WTC11 (cell line): ENCODE data around the gene SMKR1. TPM values are rescaled to one million over a fixed set of nuclear protein-coding genes. Genes with fewer than 3 reads are reported as not detected.

ENCODE experiments used
- ATAC-seq: fragments of 200-7000 bp; cut with Tn5 transposase; 2 replicates; pipeline ENCODE4 v1.10.0; 2021; ENCODE audit warnings: mild to moderate bottlenecking, moderate library complexity
- CTCF ChIA-PET: fragments of 300-600 bp; sonication (Branson Sonifier 250); formaldehyde crosslinking; loops from one replicate; lab custom pipeline; 2021; ENCODE audit warnings: antibody characterized with exemption; lab: Charles Lee
- POLR2A ChIA-PET: fragments of 350-600 bp; sonication (Branson Sonifier 250); formaldehyde crosslinking; loops from one replicate; lab custom pipeline; 2021; ENCODE audit warnings: antibody characterized with exemption; lab: Charles Lee
- DNase-seq: peaks from one replicate; pipeline ENCODE4 v3.0.0; 2021; ENCODE audit warnings: low spot score
- H3K27ac Mint-ChIP-seq: 2 replicates; pipeline ENCODE4 v1.8.0; 2021; ENCODE audit warnings: mixed read lengths
- H3K27me3 Mint-ChIP-seq: 2 replicates; pipeline ENCODE4 v1.8.0; 2021; ENCODE audit warnings: low read depth, mild to moderate bottlenecking, moderate library complexity, mixed read lengths
- H3K36me3 Mint-ChIP-seq: 2 replicates; pipeline ENCODE4 v1.8.0; 2021; ENCODE audit warnings: mixed read lengths
- H3K4me1 Mint-ChIP-seq: 2 replicates; pipeline ENCODE4 v1.8.0; 2022; ENCODE audit warnings: mixed read lengths
- H3K4me3 Mint-ChIP-seq: 2 replicates; pipeline ENCODE4 v1.8.0; 2021; ENCODE audit warnings: mild to moderate bottlenecking, moderate library complexity, mixed read lengths
- H3K9me3 Mint-ChIP-seq: 2 replicates; pipeline ENCODE4 v1.8.0; 2021; ENCODE audit warnings: mixed read lengths
- ARID4B ChIP-seq: sonication (generic); formaldehyde crosslinking; IDR thresholded peaks from 2 replicates; pipeline ENCODE4 v1.8.0; 2023; ENCODE audit warnings: missing genetic modification reagents, mild to moderate bottlenecking, borderline replicate concordance
- CBFB ChIP-seq: sonication (generic); formaldehyde crosslinking; IDR thresholded peaks from 2 replicates; pipeline ENCODE4 v1.8.1; 2022; ENCODE audit warnings: mild to moderate bottlenecking, low read depth, missing genetic modification reagents
- CTCF ChIP-seq: fragments of 200-600 bp; IDR thresholded peaks from 2 replicates; pipeline ENCODE4 v1.8.0; 2022; ENCODE audit warnings: antibody characterized with exemption
- E2F4 ChIP-seq: sonication (generic); formaldehyde crosslinking; IDR thresholded peaks from 2 replicates; pipeline ENCODE4 v1.8.1; 2022; ENCODE audit warnings: low read depth, mild to moderate bottlenecking, moderate library complexity, missing genetic modification reagents, borderline replicate concordance
- ESRRA ChIP-seq: sonication (generic); formaldehyde crosslinking; IDR thresholded peaks from 2 replicates; pipeline ENCODE4 v1.8.1; 2022; ENCODE audit warnings: mild to moderate bottlenecking, missing genetic modification reagents, borderline replicate concordance
- FOXP4 ChIP-seq: sonication (generic); formaldehyde crosslinking; IDR thresholded peaks from 2 replicates; pipeline ENCODE4 v1.8.0; 2022; ENCODE audit warnings: mild to moderate bottlenecking, missing genetic modification reagents
- GTF2I ChIP-seq: fragments of 250-450 bp; sonication (Bioruptor Pico); conservative IDR thresholded peaks from 2 replicates; pipeline ENCODE4 v1.4.0; 2021; ENCODE audit warnings: mild to moderate bottlenecking
- IRF1 ChIP-seq: sonication (generic); formaldehyde crosslinking; IDR thresholded peaks from 2 replicates; pipeline ENCODE4 v1.8.0; 2023; ENCODE audit warnings: missing genetic modification reagents
- JUN ChIP-seq: sonication (generic); formaldehyde crosslinking; IDR thresholded peaks from 2 replicates; pipeline ENCODE4 v1.8.0; 2023; ENCODE audit warnings: mild to moderate bottlenecking, missing genetic modification reagents
- KAT7 ChIP-seq: sonication (generic); formaldehyde crosslinking; IDR thresholded peaks from 2 replicates; pipeline ENCODE4 v1.8.1; 2023; ENCODE audit warnings: missing genetic modification reagents, mild to moderate bottlenecking, borderline replicate concordance
- MXD4 ChIP-seq: fragments of 250-450 bp; sonication (Bioruptor Pico); IDR thresholded peaks from 2 replicates; pipeline ENCODE4 v1.8.0; 2021; ENCODE audit warnings: mild to moderate bottlenecking, moderate library complexity, borderline replicate concordance
- NFYB ChIP-seq: sonication (generic); formaldehyde crosslinking; conservative IDR thresholded peaks from 2 replicates; pipeline ENCODE4 v1.8.0; 2022; ENCODE audit warnings: low read depth, missing genetic modification reagents
- NR2C2 ChIP-seq: sonication (generic); formaldehyde crosslinking; IDR thresholded peaks from 2 replicates; pipeline ENCODE4 v1.8.0; 2022; ENCODE audit warnings: mild to moderate bottlenecking, missing genetic modification reagents
- RELA ChIP-seq: sonication (generic); formaldehyde crosslinking; IDR thresholded peaks from 2 replicates; pipeline ENCODE4 v1.8.1; 2022; ENCODE audit warnings: missing genetic modification reagents, mild to moderate bottlenecking, borderline replicate concordance
- TEAD1 ChIP-seq: sonication (generic); formaldehyde crosslinking; IDR thresholded peaks from 2 replicates; pipeline ENCODE4 v1.8.0; 2022; ENCODE audit warnings: mild to moderate bottlenecking, missing genetic modification reagents
- ZNF138 ChIP-seq: sonication (generic); formaldehyde crosslinking; conservative IDR thresholded peaks from 2 replicates; pipeline ENCODE4 v1.8.1; 2022; ENCODE audit warnings: mild to moderate bottlenecking, moderate library complexity, missing genetic modification reagents
- ZNF281 ChIP-seq: sonication (generic); formaldehyde crosslinking; IDR thresholded peaks from 2 replicates; pipeline ENCODE4 v1.8.0; 2023; ENCODE audit warnings: mild to moderate bottlenecking, missing genetic modification reagents
- ZNF423 ChIP-seq: fragments of 250-450 bp; sonication (Bioruptor Pico); IDR thresholded peaks from 2 replicates; pipeline ENCODE4 v2.1.2; 2022; ENCODE audit warnings: mild to moderate bottlenecking, moderate library complexity
- ZNF512 ChIP-seq: sonication (generic); formaldehyde crosslinking; IDR thresholded peaks from 2 replicates; pipeline ENCODE4 v1.8.1; 2022; ENCODE audit warnings: missing genetic modification reagents, borderline replicate concordance
- total RNA-seq: library from RNA; stranded (reverse); gene quantifications from 3 replicates; pipeline ENCODE4 v1.2.3, GENCODE V29; 2021

The SMKR1 gene
- total RNA-seq, 1 experiment from 2014 or later: 0.50 TPM

GRCh38 chr7:129517931-129518330, 15.6 kb downstream of the SMKR1 start:
- ChIA-PET CTCF (interaction anchor here (1.4 kb wide), 1 partner anchor 90 kb away, joined by 4 read pairs; no protein-coding TSS in a partner anchor), POLR2A (no interaction called here)
- H3K27me3 Mint-ChIP-seq: peaks cover 2% of the 10 kb centered on the region; the same call in 1 of the 2 replicates
- H3K27ac Mint-ChIP-seq: peak overlapping the region; percentile 10; the same call in 1 of the 2 replicates
- TF ChIP-seq GTF2I (CRISPR knock-in tag) (no peak), MXD4 (CRISPR knock-in tag) (no peak), TEAD1 (CRISPR knock-in tag) (no peak), FOXP4 (CRISPR knock-in tag) (no peak), ZNF138 (CRISPR knock-in tag) (no peak), ARID4B (CRISPR knock-in tag) (no peak), NR2C2 (CRISPR knock-in tag) (no peak), ZNF423 (CRISPR knock-in tag) (no peak), JUN (CRISPR knock-in tag) (no peak), KAT7 (CRISPR knock-in tag) (no peak), CBFB (CRISPR knock-in tag) (no peak), IRF1 (CRISPR knock-in tag) (no peak), ZNF281 (CRISPR knock-in tag) (no peak)
- no peaks in the 10 kb centered on the region for H3K36me3 Mint-ChIP-seq
- peaks cover 43% of the 10 kb centered on the region for H3K4me1 Mint-ChIP-seq
- no peak for DNase-seq
- H3K9me3 Mint-ChIP-seq: no peaks in the 10 kb centered on the region
- H3K4me3 Mint-ChIP-seq: no peak overlapping the region
- no peak for ATAC-seq

GRCh38 chr7:129519464-129519863, 17.1 kb downstream of the SMKR1 start:
- Mint-ChIP-seq H3K4me3 (no peak overlapping the region), H3K27ac (peak overlapping the region; percentile 54), H3K36me3 (no peaks in the 10 kb centered on the region), H3K27me3 (peaks cover 2% of the 10 kb centered on the region; the same call in 1 of the 2 replicates), H3K4me1 (peaks cover 33% of the 10 kb centered on the region), H3K9me3 (no peaks in the 10 kb centered on the region)
- TF ChIP-seq CTCF (no peak), NFYB (no peak), E2F4 (CRISPR knock-in tag) (no peak), ZNF512 (no peak), ESRRA (CRISPR knock-in tag) (no peak), RELA (CRISPR knock-in tag) (no peak)
- POLR2A ChIA-PET: interaction anchor here (0.5 kb wide), 1 partner anchor 69 kb away, joined by 10 read pairs; no protein-coding TSS in a partner anchor
- DNase-seq: no peak
- CTCF ChIA-PET: interaction anchor here (1.4 kb wide), 1 partner anchor 89 kb away, joined by 4 read pairs; no protein-coding TSS in a partner anchor
- ATAC-seq: peak; percentile 54
